ENCODE measurements around the gene NIT1. TPM values are rescaled to one million over a fixed set of nuclear protein-coding genes. Genes with fewer than 3 reads are reported as not detected.

The NIT1 gene
- total RNA-seq, 1 experiment from 2014 or later = 65.9 TPM

DNA sequence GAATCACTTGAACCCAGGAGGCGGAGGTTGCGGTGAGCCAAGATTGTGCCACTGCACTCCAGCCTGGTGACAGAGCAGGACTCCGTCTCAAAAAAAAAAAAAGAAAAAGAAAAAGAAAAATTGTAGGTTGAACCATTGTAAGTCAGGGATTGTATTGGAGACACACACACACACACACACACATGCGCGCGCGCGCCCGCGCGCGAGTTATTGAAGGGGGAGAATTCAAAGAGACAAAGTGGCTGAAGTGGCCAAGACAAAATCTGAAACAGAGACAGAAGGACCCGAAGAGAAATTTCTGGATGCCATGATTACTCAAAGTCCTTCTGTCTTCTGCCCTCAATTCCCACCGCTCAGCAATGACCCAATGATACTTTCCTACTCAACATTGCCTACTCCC is 23.4 kb upstream of the NIT1 start:
- no peak for DNase-seq (ENCODE audit: low read depth, low spot score)
- no peak overlapping the region for H3K4me3 ChIP-seq (replicated peaks in 1 of 2; ENCODE audit: low read depth in 1 of 2, low read length in 2 of 2)
- no peak for TF ChIP-seq YY1 (IDR thresholded peaks at IDR 0.05; ENCODE audit: extremely low read depth, insufficient replicate concordance, low read depth, low read length)
- TF ChIP-seq SRF (IDR thresholded peaks at IDR 0.05; ENCODE audit: low read depth) = no peak
- TF ChIP-seq EGR1 (IDR thresholded peaks at IDR 0.05; ENCODE audit: low read depth) = no peak
- no peak for TF ChIP-seq JUND (IDR thresholded peaks at IDR 0.05)
- no peak for TF ChIP-seq EZH2phosphoT487 (IDR thresholded peaks at IDR 0.05; ENCODE audit: borderline replicate concordance)
- TF ChIP-seq CBX3 (IDR thresholded peaks at IDR 0.05; ENCODE audit: low read depth) = no peak
- TF ChIP-seq, protein P1, sequence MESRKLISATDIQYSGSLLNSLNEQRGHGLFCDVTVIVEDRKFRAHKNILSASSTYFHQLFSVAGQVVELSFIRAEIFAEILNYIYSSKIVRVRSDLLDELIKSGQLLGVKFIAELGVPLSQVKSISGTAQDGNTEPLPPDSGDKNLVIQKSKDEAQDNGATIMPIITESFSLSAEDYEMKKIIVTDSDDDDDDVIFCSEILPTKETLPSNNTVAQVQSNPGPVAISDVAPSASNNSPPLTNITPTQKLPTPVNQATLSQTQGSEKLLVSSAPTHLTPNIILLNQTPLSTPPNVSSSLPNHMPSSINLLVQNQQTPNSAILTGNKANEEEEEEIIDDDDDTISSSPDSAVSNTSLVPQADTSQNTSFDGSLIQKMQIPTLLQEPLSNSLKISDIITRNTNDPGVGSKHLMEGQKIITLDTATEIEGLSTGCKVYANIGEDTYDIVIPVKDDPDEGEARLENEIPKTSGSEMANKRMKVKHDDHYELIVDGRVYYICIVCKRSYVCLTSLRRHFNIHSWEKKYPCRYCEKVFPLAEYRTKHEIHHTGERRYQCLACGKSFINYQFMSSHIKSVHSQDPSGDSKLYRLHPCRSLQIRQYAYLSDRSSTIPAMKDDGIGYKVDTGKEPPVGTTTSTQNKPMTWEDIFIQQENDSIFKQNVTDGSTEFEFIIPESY (IDR thresholded peaks at IDR 0.05; ENCODE audit: extremely low read depth, insufficient replicate concordance, low read length) = no peak
- TF ChIP-seq ZNF274 (IDR thresholded peaks at IDR 0.05; ENCODE audit: low read depth, low read length) = no peak
- TF ChIP-seq POLR2A (IDR thresholded peaks at IDR 0.05; ENCODE audit: borderline replicate concordance, extremely low read depth, insufficient read depth, insufficient read length) = no peak
- TF ChIP-seq, protein P2, sequence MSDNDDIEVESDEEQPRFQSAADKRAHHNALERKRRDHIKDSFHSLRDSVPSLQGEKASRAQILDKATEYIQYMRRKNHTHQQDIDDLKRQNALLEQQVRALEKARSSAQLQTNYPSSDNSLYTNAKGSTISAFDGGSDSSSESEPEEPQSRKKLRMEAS (IDR thresholded peaks at IDR 0.05) = no peak
- TF ChIP-seq RAD21 (IDR thresholded peaks at IDR 0.05; ENCODE audit: low read depth) = no peak
- TF ChIP-seq, protein P3, sequence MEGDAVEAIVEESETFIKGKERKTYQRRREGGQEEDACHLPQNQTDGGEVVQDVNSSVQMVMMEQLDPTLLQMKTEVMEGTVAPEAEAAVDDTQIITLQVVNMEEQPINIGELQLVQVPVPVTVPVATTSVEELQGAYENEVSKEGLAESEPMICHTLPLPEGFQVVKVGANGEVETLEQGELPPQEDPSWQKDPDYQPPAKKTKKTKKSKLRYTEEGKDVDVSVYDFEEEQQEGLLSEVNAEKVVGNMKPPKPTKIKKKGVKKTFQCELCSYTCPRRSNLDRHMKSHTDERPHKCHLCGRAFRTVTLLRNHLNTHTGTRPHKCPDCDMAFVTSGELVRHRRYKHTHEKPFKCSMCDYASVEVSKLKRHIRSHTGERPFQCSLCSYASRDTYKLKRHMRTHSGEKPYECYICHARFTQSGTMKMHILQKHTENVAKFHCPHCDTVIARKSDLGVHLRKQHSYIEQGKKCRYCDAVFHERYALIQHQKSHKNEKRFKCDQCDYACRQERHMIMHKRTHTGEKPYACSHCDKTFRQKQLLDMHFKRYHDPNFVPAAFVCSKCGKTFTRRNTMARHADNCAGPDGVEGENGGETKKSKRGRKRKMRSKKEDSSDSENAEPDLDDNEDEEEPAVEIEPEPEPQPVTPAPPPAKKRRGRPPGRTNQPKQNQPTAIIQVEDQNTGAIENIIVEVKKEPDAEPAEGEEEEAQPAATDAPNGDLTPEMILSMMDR (IDR thresholded peaks at IDR 0.05 in 2 of 3, conservative IDR thresholded peaks at IDR 0.05 in 1 of 3; ENCODE audit: borderline replicate concordance in 1 of 3, insufficient read depth in 1 of 3, low read depth in 2 of 3, low read length in 2 of 3) = no peak
- TF ChIP-seq, protein P4, sequence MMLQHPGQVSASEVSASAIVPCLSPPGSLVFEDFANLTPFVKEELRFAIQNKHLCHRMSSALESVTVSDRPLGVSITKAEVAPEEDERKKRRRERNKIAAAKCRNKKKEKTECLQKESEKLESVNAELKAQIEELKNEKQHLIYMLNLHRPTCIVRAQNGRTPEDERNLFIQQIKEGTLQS (IDR thresholded peaks at IDR 0.05) = no peak
- no peak for TF ChIP-seq ZFX (IDR thresholded peaks at IDR 0.05)
- no peak for TF ChIP-seq EZH2 (IDR thresholded peaks at IDR 0.05)
- no peak for TF ChIP-seq ELF1 (IDR thresholded peaks at IDR 0.05; ENCODE audit: borderline replicate concordance, low read depth)
- TF ChIP-seq TCF7L2 (IDR thresholded peaks at IDR 0.05; ENCODE audit: borderline replicate concordance, extremely low read depth, insufficient read depth, insufficient read length) = no peak
- no peaks in the 10 kb centered on the region for H3K27me3 ChIP-seq (ENCODE audit: insufficient read depth, low read length)
- no peaks in the 10 kb centered on the region for H3K9me3 ChIP-seq (ENCODE audit: control insufficient read depth in 1 of 2, insufficient read depth in 1 of 2, low read depth in 1 of 2, low read length in 2 of 2)
- POLR2A ChIA-PET = no interaction called here
- RAD21 ChIA-PET (ENCODE audit: low non-redundant PET in 1 of 2, low total read pairs in 2 of 2, uncharacterized antibody in 2 of 2, unreplicated experiment in 2 of 2) = no interaction called here
- intact Hi-C loops (cut with micrococcal nuclease) = no loop called here
- H3K4me2 ChIP-seq (ENCODE audit: low read length) = no peak overlapping the region
- BruUV-seq (replicated peaks) = no TSS peak
- CTCF ChIA-PET = interaction anchor here (1.0 kb wide), 1 partner anchor 23 kb away, joined by 3 read pairs; no protein-coding TSS in a partner anchor
- H3K9me2 ChIP-seq (ENCODE audit: insufficient read depth) = no peaks in the 10 kb centered on the region
- peaks cover 10 to 53% of the 10 kb centered on the region in 2 experiments for H3K4me1 ChIP-seq (ENCODE audit: control insufficient read depth in 1 of 2, insufficient read depth in 2 of 2, low read length in 2 of 2)
- H3K79me2 ChIP-seq (ENCODE audit: insufficient read depth, low read length) = no peaks in the 10 kb centered on the region
- no peak for ATAC-seq
- no peaks in the 10 kb centered on the region for H4K20me1 ChIP-seq (ENCODE audit: insufficient read depth)
- H3K36me3 ChIP-seq (ENCODE audit: control insufficient read depth in 1 of 2, insufficient read depth in 2 of 2, low read length in 2 of 2) = peaks cover 0 to under 1% of the 10 kb centered on the region in 2 experiments; a peak in 1 of 4 replicates
- no peak overlapping the region for H3K27ac ChIP-seq (ENCODE audit: low read depth, low read length)
- H2AFZ ChIP-seq (ENCODE audit: low read depth, low read length, poor library complexity, severe bottlenecking) = no peak overlapping the region
- no peak overlapping the region for H3K9ac ChIP-seq (ENCODE audit: low read length)

Measured in HCT116 (cell line).